ENCODE data around the gene RAB7B.
"Not testable (repeated sequence)": the region's sequence is repeated elsewhere in the genome, so short reads cannot be mapped to it uniquely, and the experiment has no call there.

RAB7B gene

GRCh38 chr1:205996641-205997040, 6.6 kb downstream of the RAB7B start:
- DNase-seq (ENCODE audit: low read depth in 2 of 2, low spot score in 1 of 2): not testable (repeated sequence)

- DNase-seq (ENCODE audit: low read depth in 2 of 2, low spot score in 1 of 2): no peak
Observed at GRCh38 chr1:205994346-205994745, 8.8 kb downstream of the RAB7B start.

- no peak for DNase-seq (ENCODE audit: low read depth in 2 of 2, low spot score in 1 of 2)
Observed at GRCh38 chr1:205993068-205993467, 10.1 kb downstream of the RAB7B start.

GRCh38 chr1:205992218-205992882, 10.8 kb downstream of the RAB7B start:
- no peak for DNase-seq (ENCODE audit: low read depth in 2 of 2, low spot score in 1 of 2)

- no peak for DNase-seq (ENCODE audit: low read depth in 2 of 2, low spot score in 1 of 2)
Observed at GRCh38 chr1:205991237-205991636, 12.0 kb downstream of the RAB7B start.

GRCh38 chr1:205990226-205990625, 13.0 kb downstream of the RAB7B start:
- DNase-seq (ENCODE audit: low read depth in 2 of 2, low spot score in 1 of 2): no peak

GRCh38 chr1:205989786-205990185, 13.4 kb downstream of the RAB7B start:
- DNase-seq (ENCODE audit: low read depth in 2 of 2, low spot score in 1 of 2): no peak

GRCh38 chr1:205988585-205988995, 14.6 kb downstream of the RAB7B start:
- DNase-seq (ENCODE audit: low read depth in 2 of 2, low spot score in 1 of 2): no peak

GRCh38 chr1:205986861-205987260, 16.3 kb downstream of the RAB7B start:
- no peak for DNase-seq (ENCODE audit: low read depth in 2 of 2, low spot score in 1 of 2)

GRCh38 chr1:205986292-205986691, 16.9 kb downstream of the RAB7B start:
- no peak for DNase-seq (ENCODE audit: low read depth in 2 of 2, low spot score in 1 of 2)

GRCh38 chr1:205985330-205986005, 17.7 kb downstream of the RAB7B start:
- DNase-seq (ENCODE audit: low read depth in 2 of 2, low spot score in 1 of 2): no peak

- no peak for DNase-seq (ENCODE audit: low read depth in 2 of 2, low spot score in 1 of 2)
Observed at GRCh38 chr1:205983925-205984725, 19.1 kb downstream of the RAB7B start.

- DNase-seq (ENCODE audit: low read depth in 2 of 2, low spot score in 1 of 2): no peak
Observed at GRCh38 chr1:205981257-205981656, 21.9 kb downstream of the RAB7B start.

- no peak for DNase-seq (ENCODE audit: low read depth in 2 of 2, low spot score in 1 of 2)
Observed at GRCh38 chr1:205980237-205980870, 22.8 kb downstream of the RAB7B start.

- no peak for DNase-seq (ENCODE audit: low read depth in 2 of 2, low spot score in 1 of 2)
Observed at GRCh38 chr1:205979301-205979700, 23.9 kb downstream of the RAB7B start.

- DNase-seq (ENCODE audit: low read depth in 2 of 2, low spot score in 1 of 2): no peak
Observed at GRCh38 chr1:205978676-205979075, 24.5 kb downstream of the RAB7B start.

- DNase-seq (ENCODE audit: low read depth in 2 of 2, low spot score in 1 of 2): peak; percentile 39 to 41
Observed at GRCh38 chr1:205977402-205978014, 25.7 kb downstream of the RAB7B start.

- no peak for DNase-seq (ENCODE audit: low read depth in 2 of 2, low spot score in 1 of 2)
Observed at GRCh38 chr1:205976708-205977401, 26.3 kb downstream of the RAB7B start.

- no peak for DNase-seq (ENCODE audit: low read depth in 2 of 2, low spot score in 1 of 2)
Observed at GRCh38 chr1:205976036-205976435, 27.2 kb downstream of the RAB7B start.

GRCh38 chr1:205975387-205975998, 27.7 kb downstream of the RAB7B start:
- no peak for DNase-seq (ENCODE audit: low read depth in 2 of 2, low spot score in 1 of 2)
